Stimulated activated CD4-positive, alpha-beta T cell treated with anti-CD3 and anti-CD28 coated beads, Interleukin-15, amount 100 ng/mL, for 48 hours (primary cell): ENCODE results near the gene CA5A.
"Not testable (repeated sequence)": the region's sequence is repeated elsewhere in the genome, so short reads cannot be mapped to it uniquely, and the experiment has no call there.

Experiments used
- DNase-seq, 2 donors: peaks; one replicate each; pipeline ENCODE4 v3.0.0-alpha.2; 2020; ENCODE audit warnings: low read depth in 2 of 2

Gene CA5A

GRCh38 chr16:87896176-87896890, 40.0 kb downstream of the CA5A start:
- DNase-seq, result peak in 1 of 2 donors; percentile 9

- peak; percentile 79 to 90 for DNase-seq
Measured at GRCh38 chr16:87895641-87896141, 40.6 kb downstream of the CA5A start.

GRCh38 chr16:87894005-87894404, 42.3 kb downstream of the CA5A start:
- not testable (repeated sequence) for DNase-seq

- DNase-seq, result no peak
Measured at GRCh38 chr16:87891764-87892163, 44.6 kb downstream of the CA5A start.

GRCh38 chr16:87889762-87890161, 46.6 kb downstream of the CA5A start:
- not testable (repeated sequence) for DNase-seq

GRCh38 chr16:87888346-87888745, 48.0 kb downstream of the CA5A start:
- DNase-seq, result not testable (repeated sequence)

- not testable (repeated sequence) for DNase-seq
Measured at GRCh38 chr16:87887931-87888330, 48.4 kb downstream of the CA5A start.

- not testable (repeated sequence) for DNase-seq
Measured at GRCh38 chr16:87885371-87885967, 50.9 kb downstream of the CA5A start.

GRCh38 chr16:87882436-87883019, 53.8 kb downstream of the CA5A start:
- no peak for DNase-seq

GRCh38 chr16:87881324-87882200, 54.8 kb downstream of the CA5A start:
- DNase-seq, result no peak

- no peak for DNase-seq
Measured at GRCh38 chr16:87880117-87880696, 56.1 kb downstream of the CA5A start.

- DNase-seq, result not testable (repeated sequence)
Measured at GRCh38 chr16:87879411-87880013, 56.8 kb downstream of the CA5A start.

GRCh38 chr16:87878704-87879103, 57.6 kb downstream of the CA5A start:
- DNase-seq, result no peak

GRCh38 chr16:87877942-87878507, 58.3 kb downstream of the CA5A start:
- no peak for DNase-seq

- peak; percentile 66 to 81 for DNase-seq
Measured at GRCh38 chr16:87874639-87875427, 61.5 kb downstream of the CA5A start.

- not testable (repeated sequence) for DNase-seq
Measured at GRCh38 chr16:87870418-87871291, 65.7 kb downstream of the CA5A start.

- not testable (repeated sequence) for DNase-seq
Measured at GRCh38 chr16:87869879-87870417, 66.4 kb downstream of the CA5A start.

GRCh38 chr16:87869061-87869878, 67.1 kb downstream of the CA5A start, which contains the start of gene SLC7A5:
Gene SLC7A5, minus strand, starts transcription at chr16:87869507. Its CDS starts 85 bp downstream, at chr16:87869422.
- peak; percentile 83 to 86 for DNase-seq
